ENCODE measurements around the gene FCHO2. TPM values are rescaled to one million over a fixed set of nuclear protein-coding genes. Genes with fewer than 3 reads are reported as not detected.

The FCHO2 gene
- total RNA-seq, 2 donors from 2014 or later: 34.4 to 38.2 TPM

DNA sequence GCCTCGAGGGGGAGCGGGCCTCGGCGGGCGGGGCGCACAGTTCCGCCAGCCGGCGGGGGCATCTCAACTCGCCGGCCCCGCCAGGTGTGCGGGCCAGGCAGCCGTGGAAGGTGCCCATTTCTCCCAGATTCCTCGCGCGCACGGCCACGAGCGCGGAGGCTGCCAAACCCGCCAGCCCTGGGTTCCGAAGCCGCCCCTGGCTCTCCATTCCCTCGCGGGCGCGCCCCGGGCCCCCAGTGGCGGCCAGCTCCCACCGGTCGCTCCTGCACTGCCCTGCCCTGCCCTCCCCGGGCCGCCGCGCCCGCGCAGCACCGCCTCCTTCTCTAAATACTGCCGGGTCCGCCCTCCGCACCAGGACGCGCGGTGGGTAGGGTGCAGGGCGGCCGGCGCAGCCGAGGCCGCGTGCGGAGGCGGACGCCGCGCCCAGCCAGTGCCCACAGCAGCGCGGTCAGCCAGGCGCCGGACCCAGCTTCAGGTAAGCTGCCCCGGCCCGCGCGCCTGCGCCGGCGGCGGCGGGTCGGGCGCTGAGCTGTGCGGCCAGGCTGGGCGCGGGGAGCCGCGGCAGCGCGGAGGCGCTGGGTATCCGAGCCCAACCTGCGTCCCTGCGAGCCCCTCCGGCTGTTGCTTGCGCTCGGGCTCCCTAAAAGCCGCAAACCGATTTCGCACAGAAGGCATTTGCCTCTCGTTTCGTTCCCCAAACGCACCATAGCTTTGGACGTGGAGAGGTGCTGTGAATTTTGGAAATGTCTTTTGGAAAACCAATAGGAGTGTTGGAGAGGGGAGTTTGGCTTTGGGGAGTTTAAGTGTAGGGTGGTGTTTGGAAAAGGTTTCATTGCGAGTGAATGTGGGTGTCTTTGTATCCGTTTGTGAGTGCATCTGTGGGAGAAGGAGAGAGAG, 164.6 kb downstream of the FCHO2 start, which contains the start of gene TMEM171:
TMEM171 (plus strand) TSS at position 354 of the 897 bp plus-strand sequence. CDS start 2,799 bp downstream, outside the sequence.
- DNase-seq (ENCODE audit: low spot score) (no peak), ATAC-seq (ENCODE audit: insufficient number of reproducible peaks, low FRiP score, low read depth) (no peak)
- H3K27ac ChIP-seq: no peak within 1 kb of the TSS
- no peaks in the 10 kb centered on the region for H3K36me3 ChIP-seq
- H3K9me3 ChIP-seq: no peaks in the 10 kb centered on the region
- peaks cover 0 to 5% of the 10 kb centered on the region in 2 donors for H3K4me1 ChIP-seq (ENCODE audit: control insufficient read depth in 1 of 2, low read depth in 2 of 2)
- H3K27me3 ChIP-seq (replicated peaks; ENCODE audit: insufficient read depth): no peaks in the 10 kb centered on the region
- H3K4me3 ChIP-seq: peak within 1 kb of the TSS; percentile 73
- TF ChIP-seq CTCF (IDR thresholded peaks at IDR 0.05): no peak

GRCh38 chr5:73121119-73121463, 165.2 kb downstream of the FCHO2 start:
- peak overlapping the region; percentile 73 for H3K4me3 ChIP-seq
- TF ChIP-seq CTCF (IDR thresholded peaks at IDR 0.05): no peak
- ATAC-seq (ENCODE audit: insufficient number of reproducible peaks, low FRiP score, low read depth) (no peak), DNase-seq (ENCODE audit: low spot score) (no peak)
- H3K4me1 ChIP-seq (ENCODE audit: control insufficient read depth in 1 of 2, low read depth in 2 of 2): peaks cover 0 to 5% of the 10 kb centered on the region in 2 donors
- H3K36me3 ChIP-seq: no peaks in the 10 kb centered on the region
- H3K27me3 ChIP-seq (replicated peaks; ENCODE audit: insufficient read depth): no peaks in the 10 kb centered on the region
- H3K27ac ChIP-seq: no peak overlapping the region
- no peaks in the 10 kb centered on the region for H3K9me3 ChIP-seq

DNA sequence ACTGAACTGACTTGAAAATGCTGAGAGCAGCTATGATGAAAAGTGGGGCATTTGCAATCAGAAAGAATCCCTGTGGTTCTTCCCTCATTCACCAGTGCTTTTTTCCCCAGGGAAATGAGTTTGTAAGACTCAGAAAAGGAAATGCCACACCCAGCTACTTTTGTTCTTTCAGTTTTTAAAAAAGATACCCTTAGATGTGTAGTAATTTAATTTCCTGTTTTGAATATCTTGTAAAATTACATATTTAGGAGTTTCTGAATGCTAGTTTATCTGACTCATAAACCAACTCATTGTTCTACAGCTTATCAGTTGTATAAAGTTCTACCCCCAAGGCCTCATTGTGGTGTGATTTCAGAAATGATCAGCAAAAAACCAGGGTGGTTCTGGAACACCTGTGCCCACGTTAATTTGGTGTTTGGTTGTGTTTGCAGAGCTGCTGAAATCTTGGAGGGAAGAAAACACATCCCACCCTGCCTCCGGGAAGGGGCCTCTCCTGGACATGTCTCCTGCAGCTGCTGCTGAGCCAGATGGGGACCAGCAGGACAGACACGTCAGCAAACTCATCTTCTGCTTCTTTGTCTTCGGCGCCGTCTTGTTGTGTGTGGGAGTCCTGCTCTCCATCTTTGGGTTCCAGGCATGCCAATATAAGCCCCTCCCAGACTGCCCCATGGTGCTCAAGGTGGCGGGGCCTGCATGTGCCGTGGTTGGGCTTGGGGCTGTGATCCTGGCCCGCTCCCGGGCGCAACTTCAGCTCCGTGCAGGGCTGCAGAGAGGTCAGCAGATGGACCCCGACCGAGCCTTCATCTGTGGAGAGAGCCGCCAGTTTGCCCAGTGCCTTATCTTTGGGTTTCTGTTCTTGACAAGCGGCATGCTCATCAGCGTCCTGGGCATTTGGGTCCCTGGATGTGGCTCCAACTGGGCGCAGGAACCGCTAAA, 167.3 kb downstream of the FCHO2 start:
- no peak overlapping the region for H3K27ac ChIP-seq
- peaks cover 0 to 5% of the 10 kb centered on the region in 2 donors for H3K4me1 ChIP-seq (ENCODE audit: control insufficient read depth in 1 of 2, low read depth in 2 of 2)
- H3K36me3 ChIP-seq: no peaks in the 10 kb centered on the region
- no peak for DNase-seq (ENCODE audit: low spot score)
- H3K27me3 ChIP-seq (replicated peaks; ENCODE audit: insufficient read depth): no peaks in the 10 kb centered on the region
- H3K9me3 ChIP-seq: no peaks in the 10 kb centered on the region
- no peak for ATAC-seq (ENCODE audit: insufficient number of reproducible peaks, low FRiP score, low read depth)
- TF ChIP-seq CTCF (IDR thresholded peaks at IDR 0.05): no peak
- H3K4me3 ChIP-seq: no peak overlapping the region

DNA sequence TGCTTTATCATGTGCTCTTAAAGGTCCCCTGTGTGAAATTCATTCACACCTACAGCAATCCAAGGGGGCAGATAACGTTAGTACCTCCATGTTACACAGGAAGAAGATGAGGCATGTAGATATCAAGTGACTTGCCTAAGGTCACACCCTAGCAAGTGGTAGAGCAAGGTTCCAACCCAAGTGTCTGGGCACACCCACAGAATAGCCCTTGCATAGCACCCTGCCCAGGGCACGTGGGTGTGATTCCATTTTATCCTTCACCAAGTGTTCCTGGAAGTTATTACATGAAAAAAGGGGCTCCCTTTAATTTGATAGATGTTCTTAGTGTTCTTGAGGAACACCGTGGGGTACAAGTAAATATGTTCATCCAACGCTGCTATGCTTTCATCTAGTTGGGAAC, 169.4 kb downstream of the FCHO2 start:
- peaks cover 0 to 5% of the 10 kb centered on the region in 2 donors for H3K4me1 ChIP-seq (ENCODE audit: control insufficient read depth in 1 of 2, low read depth in 2 of 2)
- no peak for DNase-seq (ENCODE audit: low spot score)
- no peak overlapping the region for H3K27ac ChIP-seq
- H3K27me3 ChIP-seq (replicated peaks; ENCODE audit: insufficient read depth): no peaks in the 10 kb centered on the region
- H3K4me3 ChIP-seq: no peak overlapping the region
- ATAC-seq (ENCODE audit: insufficient number of reproducible peaks, low FRiP score, low read depth): no peak
- H3K9me3 ChIP-seq: no peaks in the 10 kb centered on the region
- no peak for TF ChIP-seq CTCF (IDR thresholded peaks at IDR 0.05)
- H3K36me3 ChIP-seq: no peaks in the 10 kb centered on the region

DNA sequence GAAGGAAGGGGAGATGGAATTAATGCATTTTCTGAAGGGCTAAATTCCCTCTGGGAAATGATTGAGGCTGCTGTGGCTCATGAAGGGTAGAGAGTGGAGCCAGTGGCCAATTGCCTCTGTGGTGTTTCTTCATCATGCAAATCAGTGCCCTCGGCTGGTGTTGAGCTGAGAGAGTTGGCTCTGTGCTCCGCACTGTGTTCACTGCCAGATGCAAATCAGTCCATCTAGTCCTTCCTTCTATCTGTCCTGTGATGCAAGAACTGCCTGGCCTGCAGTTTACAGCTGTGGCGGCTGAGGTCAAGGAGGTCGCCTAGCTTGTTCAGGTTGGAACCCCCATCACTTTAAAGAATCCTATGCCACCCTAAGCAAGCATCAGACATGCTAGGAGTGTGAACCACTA, 170.5 kb downstream of the FCHO2 start:
- no peak for DNase-seq (ENCODE audit: low spot score)
- no peak for ATAC-seq (ENCODE audit: insufficient number of reproducible peaks, low FRiP score, low read depth)
- no peak for TF ChIP-seq CTCF (IDR thresholded peaks at IDR 0.05)

More for the DNA sequence above, 170.5 kb downstream of the FCHO2 start:
- Histone ChIP-seq H3K36me3 (no peaks in the 10 kb centered on the region), H3K9me3 (no peaks in the 10 kb centered on the region), H3K4me3 (no peak overlapping the region), H3K27ac (no peak overlapping the region), H3K27me3 (replicated peaks; ENCODE audit: insufficient read depth) (no peaks in the 10 kb centered on the region), H3K4me1 (ENCODE audit: control insufficient read depth in 1 of 2, low read depth in 2 of 2) (no peaks in the 10 kb centered on the region)

Data from thoracic aorta (tissue), 2 donors.